OCI-LY3 (cell line): ENCODE measurements around the gene IQCF5.

ENCODE experiments used
- H2AFZ ChIP-seq: fragments of 200-600, 300-600 bp; shearing (Covaris generic); 2 replicates; pipeline ENCODE4 v1.6.0; 2014; ENCODE audit warnings: antibody characterized with exemption, low read depth, low read length
- H3K27ac ChIP-seq: fragments of 200-600, 300-600 bp; sonication (generic); 2 replicates; pipeline ENCODE4 v1.5.1; 2014; ENCODE audit warnings: mild to moderate bottlenecking, low read length, moderate library complexity, mixed read lengths
- H3K27me3 ChIP-seq: fragments of 200-600, 300-600 bp; sonication (generic); 2 replicates; pipeline ENCODE4 v1.6.1; 2014; ENCODE audit warnings: low read depth, low read length, mixed read lengths
- H3K36me3 ChIP-seq: fragments of 200-600, 300-600 bp; sonication (generic); replicated peaks from 2 replicates; pipeline ENCODE3; 2014; ENCODE audit warnings: low read depth, low read length, mixed read lengths
- H3K4me1 ChIP-seq: fragments of 300-600, 200-600 bp; sonication (generic); 2 replicates; pipeline ENCODE4 v1.6.1; 2014; ENCODE audit warnings: low read length, mixed read lengths
- H3K4me2 ChIP-seq: fragments of 200-600, 300-600 bp; sonication (generic); 2 replicates; pipeline ENCODE4 v1.6.1; 2014; ENCODE audit warnings: low read length, mixed read lengths
- H3K4me3 ChIP-seq: fragments of 300-600, 200-600 bp; sonication (generic); 2 replicates; pipeline ENCODE4 v1.5.1; 2014; ENCODE audit warnings: antibody characterized with exemption, mild to moderate bottlenecking, low read length, moderate library complexity
- H3K79me2 ChIP-seq: fragments of 300-600, 200-600 bp; shearing (Covaris generic); 2 replicates; pipeline ENCODE4 v1.6.1; 2014; ENCODE audit warnings: mild to moderate bottlenecking, low read length, mixed read lengths
- H3K9ac ChIP-seq: fragments of 300-600, 200-600 bp; shearing (Covaris generic); 2 replicates; pipeline ENCODE4 v1.6.0; 2014; ENCODE audit warnings: mild to moderate bottlenecking, low read length, moderate library complexity
- H3K9me3 ChIP-seq: fragments of 200-600, 300-600 bp; shearing (Covaris generic); 2 replicates; pipeline ENCODE4 v1.6.1; 2014; ENCODE audit warnings: low read length, mixed read lengths; ENCODE audit not compliant: insufficient read depth
- H4K20me1 ChIP-seq: fragments of 200-600, 300-600 bp; sonication (generic); 2 replicates; pipeline ENCODE4 v1.6.1; 2016; ENCODE audit warnings: low read length, mixed read lengths; ENCODE audit not compliant: insufficient read depth
- CTCF ChIP-seq: fragments of 200-600, 300-600 bp; sonication (generic); IDR thresholded peaks from 2 replicates; pipeline ENCODE4 v1.5.1; 2014; ENCODE audit warnings: antibody characterized with exemption, low read length, low read depth
- EZH2phosphoT487 ChIP-seq: fragments of 200-600 bp; shearing (Covaris generic); IDR thresholded peaks from 2 replicates; pipeline ENCODE4 v1.6.1; 2018; ENCODE audit warnings: antibody characterized with exemption, mixed run types, low read depth

IQCF5 gene

GRCh38 chr3:51828297-51828696 is 47.1 kb downstream of the IQCF5 start:
- Histone ChIP-seq H3K4me2 (no peak overlapping the region), H4K20me1 (no peaks in the 10 kb centered on the region), H3K9me3 (no peaks in the 10 kb centered on the region), H3K27me3 (peaks cover 28% of the 10 kb centered on the region), H3K36me3 (no peaks in the 10 kb centered on the region), H3K79me2 (no peaks in the 10 kb centered on the region), H3K4me3 (no peak overlapping the region), H2AFZ (no peak overlapping the region), H3K27ac (no peak overlapping the region), H3K9ac (no peak overlapping the region), H3K4me1 (no peaks in the 10 kb centered on the region)
- no peak for TF ChIP-seq EZH2phosphoT487
- TF ChIP-seq CTCF: no peak
